NCI-H2029 treated with DMSO at 0.1 percent for 48 hours (cell line): ENCODE results near the gene CADPS.

Experiments
- DNase-seq: peaks from one replicate; lab custom pipeline; 2025; lab: John Stamatoyannopoulos, UW

Gene CADPS

GRCh38 chr3:62873761-62874710 lies 1.2 kb downstream of the CADPS start:
- DNase-seq, result no peak

- no peak for DNase-seq
Observed at GRCh38 chr3:62873451-62873760, 1.8 kb downstream of the CADPS start.

- DNase-seq, result no peak
Observed at GRCh38 chr3:62872318-62872717, 2.9 kb downstream of the CADPS start.

GRCh38 chr3:62870321-62870720 lies 4.9 kb downstream of the CADPS start:
- no peak for DNase-seq

GRCh38 chr3:62863648-62864047 lies 11.6 kb downstream of the CADPS start:
- DNase-seq, result no peak

- no peak for DNase-seq
Observed at GRCh38 chr3:62859203-62859791, 15.9 kb downstream of the CADPS start.

GRCh38 chr3:62845996-62846395 lies 29.2 kb downstream of the CADPS start:
- DNase-seq, result no peak

GRCh38 chr3:62843508-62843907 lies 31.7 kb downstream of the CADPS start:
- DNase-seq, result no peak

- DNase-seq, result no peak
Observed at GRCh38 chr3:62839748-62840147, 35.5 kb downstream of the CADPS start.

GRCh38 chr3:62837145-62837787 lies 38.0 kb downstream of the CADPS start:
- DNase-seq, result no peak

GRCh38 chr3:62835554-62836236 lies 39.5 kb downstream of the CADPS start:
- no peak for DNase-seq

- DNase-seq, result no peak
Observed at GRCh38 chr3:62833538-62833937, 41.7 kb downstream of the CADPS start.

GRCh38 chr3:62832553-62832952 lies 42.7 kb downstream of the CADPS start:
- no peak for DNase-seq

GRCh38 chr3:62830727-62831322 lies 44.4 kb downstream of the CADPS start:
- DNase-seq, result no peak

GRCh38 chr3:62827550-62827949 lies 47.7 kb downstream of the CADPS start:
- DNase-seq, result no peak

GRCh38 chr3:62824965-62825592 lies 50.1 kb downstream of the CADPS start:
- DNase-seq, result no peak

- no peak for DNase-seq
Observed at GRCh38 chr3:62823461-62824050, 51.7 kb downstream of the CADPS start.

GRCh38 chr3:62822905-62823304 lies 52.3 kb downstream of the CADPS start:
- no peak for DNase-seq

GRCh38 chr3:62818347-62818746 lies 56.9 kb downstream of the CADPS start:
- no peak for DNase-seq

GRCh38 chr3:62817678-62818077 lies 57.5 kb downstream of the CADPS start:
- no peak for DNase-seq

GRCh38 chr3:62815981-62816380 lies 59.2 kb downstream of the CADPS start:
- no peak for DNase-seq
